Endodermal cell (in vitro differentiated cells): ENCODE measurements around the gene ZNF839. TPM values are rescaled to one million over a fixed set of nuclear protein-coding genes. Genes with fewer than 3 reads are reported as not detected.

ENCODE experiments used
- DNase-seq: peaks from one replicate; pipeline ENCODE4 v3.0.0-alpha.2; 2017
- H3K27ac ChIP-seq: 2 replicates; pipeline ENCODE4 v1.5.1; 2013; ENCODE audit warnings: mild to moderate bottlenecking, low read depth, low read length, moderate library complexity
- H3K27me3 ChIP-seq: 2 replicates; pipeline ENCODE4 v1.6.1; 2013; ENCODE audit warnings: mild to moderate bottlenecking, low read length, moderate library complexity; ENCODE audit not compliant: insufficient read depth, control insufficient read depth, poor library complexity, severe bottlenecking
- H3K36me3 ChIP-seq: 2 replicates; pipeline ENCODE4 v1.7.0; 2013; ENCODE audit warnings: mild to moderate bottlenecking, low read length, moderate library complexity; ENCODE audit not compliant: control insufficient read depth, insufficient read depth
- H3K4me1 ChIP-seq: one replicate; pipeline ENCODE4 v1.7.0; 2013; ENCODE audit warnings: low read length; ENCODE audit not compliant: control insufficient read depth, insufficient read depth
- H3K4me3 ChIP-seq: 2 replicates; pipeline ENCODE4 v1.5.1; 2013; ENCODE audit warnings: mild to moderate bottlenecking, low read length, moderate library complexity
- H3K9ac ChIP-seq: 2 replicates; pipeline ENCODE4 v1.6.1; 2013; ENCODE audit warnings: mild to moderate bottlenecking, low read length, moderate library complexity; ENCODE audit not compliant: poor library complexity, severe bottlenecking; ENCODE audit errors: extremely low read depth
- H3K9me3 ChIP-seq: 2 replicates; pipeline ENCODE4 v1.6.1; 2013; ENCODE audit warnings: mild to moderate bottlenecking, low read length, moderate library complexity; ENCODE audit not compliant: control insufficient read depth
- H3K27ac Mint-ChIP-seq: 2 replicates; pipeline ENCODE4 v1.8.0; 2020; ENCODE audit warnings: mixed read lengths
- H3K27me3 Mint-ChIP-seq: 2 replicates; pipeline ENCODE4 v1.8.0; 2021; ENCODE audit warnings: mild to moderate bottlenecking, mixed read lengths; ENCODE audit not compliant: insufficient read depth
- H3K36me3 Mint-ChIP-seq: 2 replicates; pipeline ENCODE4 v1.8.0; 2020; ENCODE audit warnings: low read depth, mixed read lengths
- H3K4me1 Mint-ChIP-seq: 2 replicates; pipeline ENCODE4 v1.8.0; 2020; ENCODE audit warnings: mixed read lengths
- H3K4me3 Mint-ChIP-seq: 2 replicates; pipeline ENCODE4 v1.8.0; 2020; ENCODE audit warnings: mild to moderate bottlenecking, moderate library complexity, mixed read lengths
- H3K9me3 Mint-ChIP-seq: 2 replicates; pipeline ENCODE4 v1.8.0; 2020; ENCODE audit warnings: mild to moderate bottlenecking, mixed read lengths
- CTCF ChIP-seq: fragments of 200-600 bp; sonication (generic); conservative IDR thresholded peaks from 2 replicates; pipeline ENCODE4 v1.5.0; 2021; ENCODE audit warnings: antibody characterized with exemption, mild to moderate bottlenecking
- WGBS, 2 experiments: methylation state at CpG; one replicate each; pipeline versions ENCODE4 v1.1.5 to v1.1.7; 2013; ENCODE audit warnings: missing lambda C conversion rate in 2 of 2, mixed read lengths in 1 of 2; ENCODE audit not compliant: insufficient coverage in 1 of 2, insufficient read length in 1 of 2; 5-methylcytosine and 5-hydroxymethylcytosine counted together
- total RNA-seq, 2 donors: library from RNA; stranded (reverse); fragmentation: NEBNext Ultra II Directional in 1 of 2; extraction: Animal tissue kit (Norgen Biotek cat#: 25700) in 1 of 2; gene quantifications; 2 replicates in 1 of 2; 3 replicates in 1 of 2; pipeline ENCODE4 v1.2.1, GENCODE V29; 2021

ZNF839 gene
- total RNA-seq, 2 donors from 2014 or later, result 16.5 to 19.1 TPM

GRCh38 chr14:102277874-102278630, 41.5 kb upstream of the ZNF839 start:
- Histone ChIP-seq H3K4me3 (no peak overlapping the region), H3K9ac (no peak overlapping the region), H3K4me1 (no peaks in the 10 kb centered on the region), H3K27me3 (no peaks in the 10 kb centered on the region), H3K9me3 (peaks cover 10% of the 10 kb centered on the region), H3K36me3 (peaks cover 4% of the 10 kb centered on the region), H3K27ac (no peak overlapping the region)
- H3K4me3 Mint-ChIP-seq, result no peak overlapping the region
- no peaks in the 10 kb centered on the region for H3K27me3 Mint-ChIP-seq
- H3K4me1 Mint-ChIP-seq, result peaks cover 8% of the 10 kb centered on the region
- H3K9me3 Mint-ChIP-seq, result peaks cover 12% of the 10 kb centered on the region
- TF ChIP-seq CTCF, result no peak
- no peak for DNase-seq
- H3K36me3 Mint-ChIP-seq, result peaks cover 24% of the 10 kb centered on the region
- H3K27ac Mint-ChIP-seq, result no peak overlapping the region
- WGBS, 2 experiments, result 83 to 84% methylated on average over 4 to 7 of the region's 7 CpGs

DNA sequence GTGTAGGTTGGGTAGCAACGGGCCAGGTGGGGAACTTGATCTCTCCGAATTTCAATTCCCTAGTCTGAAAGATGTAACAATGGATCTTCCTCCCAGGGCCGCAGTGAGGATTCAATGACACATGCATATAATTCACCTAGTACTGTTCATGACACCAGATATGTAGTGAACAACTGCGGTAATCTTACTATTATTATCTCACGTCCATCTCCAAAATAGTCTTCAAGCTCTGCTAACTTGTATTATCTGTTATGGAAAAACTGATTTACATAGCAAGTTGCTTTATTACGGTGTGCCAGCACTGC, 41.0 kb upstream of the ZNF839 start:
- Mint-ChIP-seq H3K27me3 (no peaks in the 10 kb centered on the region), H3K9me3 (peaks cover 12% of the 10 kb centered on the region), H3K4me3 (no peak overlapping the region), H3K4me1 (peaks cover 8% of the 10 kb centered on the region), H3K36me3 (peaks cover 24% of the 10 kb centered on the region), H3K27ac (no peak overlapping the region)
- H3K9me3 ChIP-seq, result peaks cover 10% of the 10 kb centered on the region
- no peak for DNase-seq
- peaks cover 4% of the 10 kb centered on the region for H3K36me3 ChIP-seq
- H3K4me1 ChIP-seq, result no peaks in the 10 kb centered on the region
- H3K9ac ChIP-seq, result no peak overlapping the region
- TF ChIP-seq CTCF, result no peak
- no peaks in the 10 kb centered on the region for H3K27me3 ChIP-seq
- H3K27ac ChIP-seq, result no peak overlapping the region
- 89 to 90% methylated on average over 2 to 6 of the region's 6 CpGs for WGBS, 2 experiments
- no peak overlapping the region for H3K4me3 ChIP-seq

DNA sequence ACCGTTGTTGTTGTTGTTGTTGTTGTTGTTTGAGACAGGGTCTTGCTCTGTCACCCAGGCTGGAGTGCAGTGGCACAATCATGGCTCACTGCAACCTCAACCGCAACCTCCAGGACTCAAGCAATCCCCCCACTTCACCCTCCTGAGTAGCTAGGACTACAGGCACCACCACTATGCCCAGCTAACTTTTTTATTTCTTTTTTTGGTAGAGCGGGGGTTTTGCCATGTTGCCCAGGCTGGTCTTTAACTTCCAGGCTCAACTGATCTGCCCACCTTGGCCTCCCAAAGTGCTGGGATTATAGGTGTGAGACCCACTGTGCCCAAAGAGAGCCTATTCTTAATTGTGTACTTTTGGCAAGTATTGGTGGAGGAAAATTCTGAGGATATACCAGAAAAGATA, 40.3 kb upstream of the ZNF839 start:
- H3K27me3 ChIP-seq, result no peaks in the 10 kb centered on the region
- Mint-ChIP-seq H3K9me3 (peaks cover 12% of the 10 kb centered on the region), H3K27me3 (no peaks in the 10 kb centered on the region), H3K4me1 (peaks cover 8% of the 10 kb centered on the region), H3K36me3 (peaks cover 24% of the 10 kb centered on the region), H3K27ac (no peak overlapping the region), H3K4me3 (no peak overlapping the region)
- TF ChIP-seq CTCF, result no peak
- H3K9ac ChIP-seq, result no peak overlapping the region
- no peaks in the 10 kb centered on the region for H3K4me1 ChIP-seq
- H3K4me3 ChIP-seq, result no peak overlapping the region
- peaks cover 10% of the 10 kb centered on the region for H3K9me3 ChIP-seq
- no peak overlapping the region for H3K27ac ChIP-seq
- no peak for DNase-seq
- H3K36me3 ChIP-seq, result peaks cover 4% of the 10 kb centered on the region
- WGBS, 2 experiments, result 94 to 100% methylated on average over 1 to 2 of the region's 3 CpGs
